Osteocyte (in vitro differentiated cells): ENCODE results near the gene VLDLR. TPM values are rescaled to one million over a fixed set of nuclear protein-coding genes. Genes with fewer than 3 reads are reported as not detected.

Source experiments
- DNase-seq: peaks from one replicate; pipeline ENCODE4 v3.0.0; 2021; ENCODE audit warnings: mixed read lengths; ENCODE audit not compliant: unreplicated experiment; ENCODE audit errors: extremely low spot score
- H3K27ac Mint-ChIP-seq: one replicate; pipeline ENCODE4 v1.8.0; 2021; ENCODE audit warnings: mild to moderate bottlenecking, mixed read lengths; ENCODE audit not compliant: unreplicated experiment
- H3K27me3 Mint-ChIP-seq: one replicate; pipeline ENCODE4 v1.8.0; 2021; ENCODE audit warnings: mixed read lengths; ENCODE audit not compliant: unreplicated experiment
- H3K36me3 Mint-ChIP-seq: one replicate; pipeline ENCODE4 v1.8.0; 2021; ENCODE audit warnings: mixed read lengths; ENCODE audit not compliant: unreplicated experiment
- H3K4me1 Mint-ChIP-seq: one replicate; pipeline ENCODE4 v1.8.0; 2021; ENCODE audit warnings: mixed read lengths; ENCODE audit not compliant: unreplicated experiment
- H3K4me3 Mint-ChIP-seq: one replicate; pipeline ENCODE4 v1.8.0; 2021; ENCODE audit warnings: mild to moderate bottlenecking, moderate library complexity, mixed read lengths; ENCODE audit not compliant: unreplicated experiment
- H3K9me3 Mint-ChIP-seq: one replicate; pipeline ENCODE4 v1.8.0; 2021; ENCODE audit warnings: mixed read lengths; ENCODE audit not compliant: unreplicated experiment
- total RNA-seq: library from RNA; stranded (reverse); gene quantifications from 2 replicates; pipeline ENCODE4 v1.2.1, GENCODE V29; 2021
- TF ChIP-seq, protein P1 (sequence below): fragments of 200-600 bp; sonication (generic); IDR thresholded peaks from 2 replicates; pipeline ENCODE4 v1.5.0; 2021; ENCODE audit warnings: antibody characterized with exemption, mild to moderate bottlenecking, moderate library complexity

Gene VLDLR
- total RNA-seq, 1 donor from 2014 or later: 18.5 TPM

DNA sequence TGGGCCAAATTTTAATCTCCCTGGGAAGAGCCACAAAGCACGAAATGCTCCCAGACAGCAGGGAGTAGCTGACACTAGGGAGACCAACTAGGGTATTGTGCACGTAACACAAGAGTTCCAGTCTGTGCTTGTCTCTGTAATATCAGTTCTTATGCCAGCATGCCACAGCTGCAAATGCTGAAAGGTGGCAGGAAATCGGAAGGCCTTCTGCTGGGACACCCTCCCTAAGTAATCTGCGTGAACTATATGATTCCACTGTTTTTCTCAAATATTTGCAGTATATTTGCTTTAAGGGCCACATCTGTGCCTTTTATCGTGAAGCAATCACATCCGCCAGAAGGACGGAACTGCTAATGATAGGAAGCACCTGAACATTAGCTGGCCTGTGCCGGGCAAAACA is 12.6 kb downstream of the VLDLR start:
- Mint-ChIP-seq H3K27me3 (no peaks in the 10 kb centered on the region), H3K4me1 (peaks cover 4% of the 10 kb centered on the region), H3K9me3 (no peaks in the 10 kb centered on the region), H3K4me3 (no peak overlapping the region), H3K27ac (no peak overlapping the region), H3K36me3 (peaks cover 17% of the 10 kb centered on the region)
- DNase-seq: no peak
- TF ChIP-seq, protein P1, sequence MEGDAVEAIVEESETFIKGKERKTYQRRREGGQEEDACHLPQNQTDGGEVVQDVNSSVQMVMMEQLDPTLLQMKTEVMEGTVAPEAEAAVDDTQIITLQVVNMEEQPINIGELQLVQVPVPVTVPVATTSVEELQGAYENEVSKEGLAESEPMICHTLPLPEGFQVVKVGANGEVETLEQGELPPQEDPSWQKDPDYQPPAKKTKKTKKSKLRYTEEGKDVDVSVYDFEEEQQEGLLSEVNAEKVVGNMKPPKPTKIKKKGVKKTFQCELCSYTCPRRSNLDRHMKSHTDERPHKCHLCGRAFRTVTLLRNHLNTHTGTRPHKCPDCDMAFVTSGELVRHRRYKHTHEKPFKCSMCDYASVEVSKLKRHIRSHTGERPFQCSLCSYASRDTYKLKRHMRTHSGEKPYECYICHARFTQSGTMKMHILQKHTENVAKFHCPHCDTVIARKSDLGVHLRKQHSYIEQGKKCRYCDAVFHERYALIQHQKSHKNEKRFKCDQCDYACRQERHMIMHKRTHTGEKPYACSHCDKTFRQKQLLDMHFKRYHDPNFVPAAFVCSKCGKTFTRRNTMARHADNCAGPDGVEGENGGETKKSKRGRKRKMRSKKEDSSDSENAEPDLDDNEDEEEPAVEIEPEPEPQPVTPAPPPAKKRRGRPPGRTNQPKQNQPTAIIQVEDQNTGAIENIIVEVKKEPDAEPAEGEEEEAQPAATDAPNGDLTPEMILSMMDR: no peak

DNA sequence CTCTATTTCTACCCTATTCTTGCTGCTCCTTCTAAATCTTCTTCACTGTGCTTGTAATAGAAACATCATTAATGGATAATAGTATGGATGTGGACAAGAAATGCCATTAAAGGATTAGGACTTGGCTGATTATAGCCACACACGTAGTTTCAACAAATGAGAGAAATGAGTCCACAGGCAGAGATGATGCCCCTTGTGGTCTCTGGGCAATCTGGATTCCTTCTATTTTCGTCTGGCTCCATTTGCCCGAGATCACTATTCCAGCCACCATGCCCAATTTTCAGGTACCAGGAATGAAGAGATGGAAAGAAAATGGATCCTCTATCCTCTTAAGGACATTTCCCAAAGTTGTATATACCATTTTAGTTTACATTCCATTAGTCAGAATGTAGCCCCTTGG is 13.2 kb downstream of the VLDLR start:
- H3K9me3 Mint-ChIP-seq: no peaks in the 10 kb centered on the region
- TF ChIP-seq, protein P1: no peak
- H3K27me3 Mint-ChIP-seq: no peaks in the 10 kb centered on the region
- H3K4me1 Mint-ChIP-seq: peaks cover 4% of the 10 kb centered on the region
- H3K36me3 Mint-ChIP-seq: peaks cover 23% of the 10 kb centered on the region
- H3K27ac Mint-ChIP-seq: no peak overlapping the region
- no peak for DNase-seq
- no peak overlapping the region for H3K4me3 Mint-ChIP-seq

DNA sequence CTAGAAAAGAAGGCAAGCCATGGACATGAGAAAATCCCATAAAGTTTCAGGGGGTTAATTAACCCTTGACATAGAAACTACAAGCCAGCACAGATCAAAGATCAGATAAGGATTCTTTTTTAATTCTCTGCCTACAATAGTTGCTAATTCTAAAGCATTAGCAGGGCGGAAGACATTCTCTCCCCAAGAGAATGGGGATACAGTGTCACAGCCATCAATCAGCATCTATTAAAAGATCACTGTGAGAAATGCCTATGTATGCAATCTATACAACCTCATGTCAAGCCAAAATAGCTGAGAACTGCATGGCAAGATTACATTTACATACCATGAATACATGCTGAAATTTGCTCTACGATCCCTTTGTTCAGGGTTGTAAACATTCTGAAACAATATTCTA is 14.3 kb downstream of the VLDLR start:
- DNase-seq: no peak
- H3K36me3 Mint-ChIP-seq: peaks cover 33% of the 10 kb centered on the region
- H3K27me3 Mint-ChIP-seq: no peaks in the 10 kb centered on the region
- no peak overlapping the region for H3K27ac Mint-ChIP-seq
- peaks cover 2% of the 10 kb centered on the region for H3K4me1 Mint-ChIP-seq
- TF ChIP-seq, protein P1: no peak
- no peaks in the 10 kb centered on the region for H3K9me3 Mint-ChIP-seq
- H3K4me3 Mint-ChIP-seq: no peak overlapping the region

DNA sequence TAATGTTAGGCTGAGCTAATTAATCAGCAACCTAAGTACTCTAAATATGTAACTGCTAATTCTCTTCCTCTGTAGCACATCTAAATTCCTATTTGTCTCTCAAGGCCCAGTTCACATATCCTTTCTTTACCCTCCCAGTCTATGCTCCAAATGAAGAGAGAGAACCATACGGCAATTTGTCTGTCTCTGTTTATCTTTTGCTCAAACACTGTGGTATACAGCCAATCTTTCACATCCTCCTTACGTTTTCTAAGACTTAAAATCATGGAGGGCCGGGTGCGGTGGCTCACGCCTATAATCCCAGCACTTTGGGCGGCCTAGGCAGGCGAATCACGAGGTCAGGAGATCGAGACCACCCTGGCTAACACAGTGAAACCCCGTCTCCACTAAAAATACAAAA is 15.8 kb downstream of the VLDLR start:
- TF ChIP-seq, protein P1: no peak
- no peaks in the 10 kb centered on the region for H3K27me3 Mint-ChIP-seq
- H3K36me3 Mint-ChIP-seq: peaks cover 46% of the 10 kb centered on the region
- no peak overlapping the region for H3K4me3 Mint-ChIP-seq
- no peak overlapping the region for H3K27ac Mint-ChIP-seq
- DNase-seq: no peak
- H3K9me3 Mint-ChIP-seq: no peaks in the 10 kb centered on the region
- peaks cover 2% of the 10 kb centered on the region for H3K4me1 Mint-ChIP-seq

DNA sequence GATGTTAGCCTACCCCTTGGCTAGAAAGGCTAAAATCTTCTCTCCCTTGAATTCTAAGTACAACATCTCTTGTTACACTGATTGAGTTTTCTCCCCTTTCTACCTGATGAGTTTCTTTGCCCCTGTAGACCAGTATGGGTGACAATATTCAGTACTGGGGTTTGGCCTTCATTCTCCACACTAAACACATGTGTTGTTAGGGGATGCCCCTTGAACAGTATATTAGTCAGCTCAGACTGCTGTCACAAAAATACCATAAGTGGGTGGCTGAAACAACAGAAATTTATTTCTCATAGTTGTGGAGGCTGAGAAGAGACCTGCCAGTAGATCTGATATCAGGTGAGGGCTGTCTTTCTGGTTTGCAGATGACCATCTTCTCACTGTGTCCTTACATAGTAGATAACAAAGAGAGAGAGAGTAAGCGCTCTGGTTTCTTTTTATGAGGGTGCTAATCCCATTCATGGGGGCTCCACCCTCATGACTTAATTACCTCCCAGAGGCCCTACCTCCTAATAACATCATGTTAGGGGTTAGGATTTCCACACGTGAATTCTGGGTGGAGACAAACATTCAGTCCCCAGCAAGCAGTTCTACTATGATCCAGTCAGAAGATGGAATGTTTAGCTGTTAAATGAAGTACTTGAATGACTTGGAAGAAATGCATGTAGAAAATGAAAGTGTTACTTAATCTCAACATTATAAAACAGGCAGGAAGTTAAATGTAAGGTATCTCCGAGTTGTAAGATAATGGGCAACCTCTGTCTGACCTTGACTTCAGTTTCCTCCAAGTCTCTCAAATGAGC is 17.5 kb downstream of the VLDLR start:
- Mint-ChIP-seq H3K27me3 (no peaks in the 10 kb centered on the region), H3K36me3 (peaks cover 58% of the 10 kb centered on the region), H3K9me3 (peaks cover 5% of the 10 kb centered on the region), H3K4me1 (peaks cover under 1% of the 10 kb centered on the region), H3K4me3 (no peak overlapping the region), H3K27ac (no peak overlapping the region)
- no peak for DNase-seq
- TF ChIP-seq, protein P1: no peak
